ENCODE measurements around the gene ZNF81. TPM values are rescaled to one million over a fixed set of nuclear protein-coding genes. Genes with fewer than 3 reads are reported as not detected.
"Not testable (repeated sequence)": the region's sequence is repeated elsewhere in the genome, so short reads cannot be mapped to it uniquely, and the experiment has no call there.

ZNF81 gene
- polyA plus RNA-seq, 1 donor from 2014 or later, result 7.0 TPM

DNA sequence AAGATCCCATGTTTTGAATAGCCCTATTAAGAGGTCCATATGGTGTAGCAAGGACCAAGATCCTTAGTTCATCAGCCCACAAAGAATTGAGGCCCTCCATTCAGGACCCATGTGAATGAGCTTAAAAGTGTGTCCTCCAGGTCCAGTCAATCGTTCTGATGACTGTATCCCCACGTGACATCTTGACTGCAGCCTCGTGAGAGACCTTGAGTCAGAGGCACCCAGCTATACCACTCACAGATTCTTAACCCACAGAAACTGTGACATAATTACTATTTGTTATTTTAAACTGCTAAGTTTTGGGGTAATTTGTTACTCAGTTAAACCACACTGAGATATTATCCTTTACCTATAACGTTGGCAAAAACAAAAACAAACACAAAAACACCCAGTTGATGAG lies 104.7 kb downstream of the ZNF81 start:
- no peaks in the 10 kb centered on the region for H4K20me1 ChIP-seq (ENCODE audit: insufficient read depth)
- TF ChIP-seq, protein P1, sequence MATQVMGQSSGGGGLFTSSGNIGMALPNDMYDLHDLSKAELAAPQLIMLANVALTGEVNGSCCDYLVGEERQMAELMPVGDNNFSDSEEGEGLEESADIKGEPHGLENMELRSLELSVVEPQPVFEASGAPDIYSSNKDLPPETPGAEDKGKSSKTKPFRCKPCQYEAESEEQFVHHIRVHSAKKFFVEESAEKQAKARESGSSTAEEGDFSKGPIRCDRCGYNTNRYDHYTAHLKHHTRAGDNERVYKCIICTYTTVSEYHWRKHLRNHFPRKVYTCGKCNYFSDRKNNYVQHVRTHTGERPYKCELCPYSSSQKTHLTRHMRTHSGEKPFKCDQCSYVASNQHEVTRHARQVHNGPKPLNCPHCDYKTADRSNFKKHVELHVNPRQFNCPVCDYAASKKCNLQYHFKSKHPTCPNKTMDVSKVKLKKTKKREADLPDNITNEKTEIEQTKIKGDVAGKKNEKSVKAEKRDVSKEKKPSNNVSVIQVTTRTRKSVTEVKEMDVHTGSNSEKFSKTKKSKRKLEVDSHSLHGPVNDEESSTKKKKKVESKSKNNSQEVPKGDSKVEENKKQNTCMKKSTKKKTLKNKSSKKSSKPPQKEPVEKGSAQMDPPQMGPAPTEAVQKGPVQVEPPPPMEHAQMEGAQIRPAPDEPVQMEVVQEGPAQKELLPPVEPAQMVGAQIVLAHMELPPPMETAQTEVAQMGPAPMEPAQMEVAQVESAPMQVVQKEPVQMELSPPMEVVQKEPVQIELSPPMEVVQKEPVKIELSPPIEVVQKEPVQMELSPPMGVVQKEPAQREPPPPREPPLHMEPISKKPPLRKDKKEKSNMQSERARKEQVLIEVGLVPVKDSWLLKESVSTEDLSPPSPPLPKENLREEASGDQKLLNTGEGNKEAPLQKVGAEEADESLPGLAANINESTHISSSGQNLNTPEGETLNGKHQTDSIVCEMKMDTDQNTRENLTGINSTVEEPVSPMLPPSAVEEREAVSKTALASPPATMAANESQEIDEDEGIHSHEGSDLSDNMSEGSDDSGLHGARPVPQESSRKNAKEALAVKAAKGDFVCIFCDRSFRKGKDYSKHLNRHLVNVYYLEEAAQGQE (IDR thresholded peaks at IDR 0.05; ENCODE audit: borderline replicate concordance), result no peak
- TF ChIP-seq EZH2 (IDR thresholded peaks at IDR 0.05; ENCODE audit: borderline replicate concordance, insufficient read depth, low read length, poor library complexity, severe bottlenecking) (no peak), SMC3 (conservative IDR thresholded peaks at IDR 0.05; ENCODE audit: poor library complexity) (no peak)
- no peaks in the 10 kb centered on the region for H3K9me2 ChIP-seq (ENCODE audit: insufficient read depth, low read length)
- H3K36me3 ChIP-seq (ENCODE audit: insufficient read depth, low read length), result no peaks in the 10 kb centered on the region
- no peaks in the 10 kb centered on the region for H3K27me3 ChIP-seq (ENCODE audit: insufficient read depth, low read depth, low read length)
- no peak overlapping the region for H2AFZ ChIP-seq (ENCODE audit: low read depth, low read length)
- no peak overlapping the region for H3K4me2 ChIP-seq (ENCODE audit: low read length)
- H3F3A ChIP-seq (ENCODE audit: insufficient read depth, low read length, poor library complexity, severe bottlenecking), result no peaks in the 10 kb centered on the region
- no peak overlapping the region for H3K9ac ChIP-seq (ENCODE audit: low read length)
- no peak overlapping the region for H3K27ac ChIP-seq (ENCODE audit: low read length)
- no peaks in the 10 kb centered on the region for H3K79me2 ChIP-seq (replicated peaks; ENCODE audit: insufficient read depth, low read length)
- no peaks in the 10 kb centered on the region for H3K9me3 ChIP-seq (ENCODE audit: low read length)
- no peak overlapping the region for H3K4me3 ChIP-seq (ENCODE audit: low read length)

DNA sequence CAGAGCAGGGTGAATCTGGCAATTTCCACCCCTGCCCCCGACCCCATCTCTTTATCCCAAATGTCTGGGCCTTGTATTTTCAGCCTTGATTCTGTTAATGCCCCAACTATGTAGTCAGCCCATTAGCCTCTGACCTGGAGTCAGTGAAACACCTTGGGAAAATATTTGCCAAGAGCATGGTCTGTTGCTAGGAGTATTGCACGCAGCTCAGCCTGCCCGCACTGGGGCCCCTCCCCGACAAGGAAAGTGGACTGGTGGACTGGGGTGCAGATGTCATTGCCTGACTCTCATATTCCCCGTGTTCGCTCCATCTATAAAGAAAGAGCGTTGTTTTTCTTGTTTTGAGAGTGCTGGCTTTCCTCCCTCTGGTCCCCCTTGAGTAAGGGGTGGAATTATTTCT lies 118.6 kb downstream of the ZNF81 start:
- H3F3A ChIP-seq (ENCODE audit: insufficient read depth, low read length, poor library complexity, severe bottlenecking); H3K9ac ChIP-seq (ENCODE audit: low read length); H3K4me2 ChIP-seq (ENCODE audit: low read length); H4K20me1 ChIP-seq (ENCODE audit: insufficient read depth); H3K9me2 ChIP-seq (ENCODE audit: insufficient read depth, low read length); H3K4me3 ChIP-seq (ENCODE audit: low read length); H3K36me3 ChIP-seq (ENCODE audit: insufficient read depth, low read length); H2AFZ ChIP-seq (ENCODE audit: low read depth, low read length); H3K9me3 ChIP-seq (ENCODE audit: low read length); H3K79me2 ChIP-seq (replicated peaks; ENCODE audit: insufficient read depth, low read length); H3K27me3 ChIP-seq (ENCODE audit: insufficient read depth, low read depth, low read length); H3K27ac ChIP-seq (ENCODE audit: low read length): not testable (repeated sequence)

DNA sequence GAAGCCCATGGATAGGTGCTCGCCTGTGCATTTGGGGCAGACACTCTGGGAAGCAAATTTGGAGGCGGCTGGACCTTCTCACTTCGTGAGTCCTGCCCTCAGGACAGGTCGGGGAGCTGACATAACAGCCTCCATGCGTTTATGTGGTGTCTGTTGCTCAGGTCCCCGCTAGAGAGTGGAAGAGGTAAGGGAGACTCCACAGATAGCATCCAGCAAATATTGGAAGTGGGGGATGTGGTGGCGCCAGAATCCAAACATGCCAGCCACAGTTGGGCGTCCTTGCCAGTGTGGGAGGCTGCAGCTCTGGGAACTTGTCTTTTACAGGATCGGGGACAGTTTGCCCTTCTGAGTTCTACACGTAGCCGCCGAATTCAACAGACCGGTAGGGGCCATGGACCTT lies 119.3 kb downstream of the ZNF81 start:
- Histone ChIP-seq H4K20me1 (ENCODE audit: insufficient read depth) (no peaks in the 10 kb centered on the region), H3K9me2 (ENCODE audit: insufficient read depth, low read length) (no peaks in the 10 kb centered on the region), H3K27ac (ENCODE audit: low read length) (no peak overlapping the region), H3K4me3 (ENCODE audit: low read length) (no peak overlapping the region), H3K9me3 (ENCODE audit: low read length) (no peaks in the 10 kb centered on the region), H3F3A (ENCODE audit: insufficient read depth, low read length, poor library complexity, severe bottlenecking) (no peaks in the 10 kb centered on the region), H3K4me2 (ENCODE audit: low read length) (no peak overlapping the region), H2AFZ (ENCODE audit: low read depth, low read length) (no peak overlapping the region), H3K36me3 (ENCODE audit: insufficient read depth, low read length) (no peaks in the 10 kb centered on the region), H3K79me2 (replicated peaks; ENCODE audit: insufficient read depth, low read length) (no peaks in the 10 kb centered on the region), H3K27me3 (ENCODE audit: insufficient read depth, low read depth, low read length) (no peaks in the 10 kb centered on the region), H3K9ac (ENCODE audit: low read length) (no peak overlapping the region)
- TF ChIP-seq EZH2 (IDR thresholded peaks at IDR 0.05; ENCODE audit: borderline replicate concordance, insufficient read depth, low read length, poor library complexity, severe bottlenecking), result no peak
- no peak for TF ChIP-seq MXI1 (conservative IDR thresholded peaks at IDR 0.05; ENCODE audit: poor library complexity, severe bottlenecking)
- no peak for TF ChIP-seq POLR2AphosphoS5 (IDR thresholded peaks at IDR 0.05)
- no peak for TF ChIP-seq TAF1 (IDR thresholded peaks at IDR 0.05; ENCODE audit: low read depth)
- TF ChIP-seq, protein P1 (IDR thresholded peaks at IDR 0.05; ENCODE audit: borderline replicate concordance), result no peak
- TF ChIP-seq, protein P2, sequence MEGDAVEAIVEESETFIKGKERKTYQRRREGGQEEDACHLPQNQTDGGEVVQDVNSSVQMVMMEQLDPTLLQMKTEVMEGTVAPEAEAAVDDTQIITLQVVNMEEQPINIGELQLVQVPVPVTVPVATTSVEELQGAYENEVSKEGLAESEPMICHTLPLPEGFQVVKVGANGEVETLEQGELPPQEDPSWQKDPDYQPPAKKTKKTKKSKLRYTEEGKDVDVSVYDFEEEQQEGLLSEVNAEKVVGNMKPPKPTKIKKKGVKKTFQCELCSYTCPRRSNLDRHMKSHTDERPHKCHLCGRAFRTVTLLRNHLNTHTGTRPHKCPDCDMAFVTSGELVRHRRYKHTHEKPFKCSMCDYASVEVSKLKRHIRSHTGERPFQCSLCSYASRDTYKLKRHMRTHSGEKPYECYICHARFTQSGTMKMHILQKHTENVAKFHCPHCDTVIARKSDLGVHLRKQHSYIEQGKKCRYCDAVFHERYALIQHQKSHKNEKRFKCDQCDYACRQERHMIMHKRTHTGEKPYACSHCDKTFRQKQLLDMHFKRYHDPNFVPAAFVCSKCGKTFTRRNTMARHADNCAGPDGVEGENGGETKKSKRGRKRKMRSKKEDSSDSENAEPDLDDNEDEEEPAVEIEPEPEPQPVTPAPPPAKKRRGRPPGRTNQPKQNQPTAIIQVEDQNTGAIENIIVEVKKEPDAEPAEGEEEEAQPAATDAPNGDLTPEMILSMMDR (IDR thresholded peaks at IDR 0.05; ENCODE audit: poor library complexity, severe bottlenecking), result no peak
- no peak for TF ChIP-seq SMC3 (conservative IDR thresholded peaks at IDR 0.05; ENCODE audit: poor library complexity)
- no peak for TF ChIP-seq EP300 (conservative IDR thresholded peaks at IDR 0.05; ENCODE audit: poor library complexity, severe bottlenecking)

DNA sequence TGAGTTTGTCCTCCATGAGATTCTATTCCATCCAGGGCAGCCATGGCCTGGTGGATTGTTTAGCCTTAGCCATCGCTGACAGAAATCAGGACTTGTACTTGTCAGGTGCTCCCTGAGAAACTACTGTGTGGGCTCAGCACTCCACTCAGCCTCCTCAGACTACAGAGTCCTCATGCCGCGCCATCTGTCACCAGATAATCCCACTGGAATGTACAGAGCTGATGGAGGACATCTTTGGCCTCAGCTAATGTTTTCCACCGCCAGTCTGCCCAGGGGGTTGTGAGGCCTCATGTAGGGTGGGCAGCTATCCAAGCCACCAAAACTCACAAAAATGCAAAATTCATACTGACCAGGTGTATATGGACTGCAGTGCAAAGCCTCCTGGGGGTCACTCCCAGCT lies 121.5 kb downstream of the ZNF81 start:
- H4K20me1 ChIP-seq (ENCODE audit: insufficient read depth); H3K27ac ChIP-seq (ENCODE audit: low read length); H3K9me3 ChIP-seq (ENCODE audit: low read length); H3K9ac ChIP-seq (ENCODE audit: low read length); H3K9me2 ChIP-seq (ENCODE audit: insufficient read depth, low read length); H2AFZ ChIP-seq (ENCODE audit: low read depth, low read length); H3K4me2 ChIP-seq (ENCODE audit: low read length); H3K36me3 ChIP-seq (ENCODE audit: insufficient read depth, low read length); H3K27me3 ChIP-seq (ENCODE audit: insufficient read depth, low read depth, low read length); H3K4me3 ChIP-seq (ENCODE audit: low read length); H3K79me2 ChIP-seq (replicated peaks; ENCODE audit: insufficient read depth, low read length); H3F3A ChIP-seq (ENCODE audit: insufficient read depth, low read length, poor library complexity, severe bottlenecking): not testable (repeated sequence)
